GM18951 (cell line): Measurements from ENCODE around the gene CECR2.

Experiments used
- POLR2A ChIP-seq: IDR thresholded peaks from 4 replicates; pipeline ENCODE4 v1.6.1; 2011; ENCODE audit warnings: mild to moderate bottlenecking; ENCODE audit not compliant: insufficient read length, insufficient read depth; ENCODE audit errors: extremely low read depth
- in situ Hi-C: fragments of 300-500 bp; cut with MboI; formaldehyde crosslinking; loops from one replicate; pipeline ENCODE4 v1.12.0; 2022; ENCODE audit warnings: low sequenced_read_pairs, mixed read lengths, inconsistent platforms; ENCODE audit not compliant: unreplicated experiment

CECR2 gene

GRCh38 chr22:17566776-17567175 lies 197.5 kb downstream of the CECR2 start:
- no peak for TF ChIP-seq POLR2A
- in situ Hi-C loops: no loop called here

- in situ Hi-C loops: no loop called here
- TF ChIP-seq POLR2A: no peak
Observed at GRCh38 chr22:17569971-17570511, 200.8 kb downstream of the CECR2 start.

DNA sequence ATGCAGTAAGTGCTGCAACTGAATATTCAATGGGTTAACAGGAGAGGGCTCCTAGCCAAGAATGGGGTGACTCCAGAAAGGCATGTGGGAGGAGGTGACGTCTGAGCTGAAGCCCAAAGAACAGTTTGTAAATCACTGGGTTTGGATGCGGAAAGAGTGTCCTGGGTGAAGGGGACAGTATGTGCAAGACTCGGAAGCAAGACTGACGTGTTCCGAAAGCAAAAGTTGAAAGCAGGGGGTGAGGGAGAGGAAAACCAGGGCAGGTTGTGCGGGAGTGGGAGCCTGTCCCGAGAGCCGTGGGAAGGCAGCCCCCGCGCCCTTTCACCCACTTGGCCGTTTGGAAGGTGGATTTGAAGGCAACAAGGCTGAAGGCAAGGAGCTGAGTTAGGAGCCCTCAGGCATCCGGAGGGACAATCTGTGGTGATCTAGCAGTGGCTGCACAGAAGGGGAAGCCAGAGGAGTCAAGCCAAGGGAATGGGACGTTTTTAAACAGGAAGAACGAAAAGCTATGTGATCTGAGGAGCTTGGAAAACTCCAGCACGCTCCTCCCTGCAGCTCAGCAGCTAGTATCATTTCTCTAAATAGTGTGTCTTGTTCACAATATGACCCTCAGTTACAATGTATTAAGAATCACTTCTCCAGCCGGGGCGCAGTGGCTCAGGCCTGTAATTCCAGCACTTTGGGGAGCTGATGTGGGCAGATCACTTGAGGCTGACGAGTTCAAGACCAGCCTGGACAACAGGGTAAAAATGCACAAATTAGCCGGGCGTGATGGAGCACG lies 201.8 kb downstream of the CECR2 start:
- TF ChIP-seq POLR2A: no peak
- in situ Hi-C loops: no loop called here

GRCh38 chr22:17575151-17575550 lies 205.9 kb downstream of the CECR2 start:
- in situ Hi-C loops: no loop called here
- no peak for TF ChIP-seq POLR2A

DNA sequence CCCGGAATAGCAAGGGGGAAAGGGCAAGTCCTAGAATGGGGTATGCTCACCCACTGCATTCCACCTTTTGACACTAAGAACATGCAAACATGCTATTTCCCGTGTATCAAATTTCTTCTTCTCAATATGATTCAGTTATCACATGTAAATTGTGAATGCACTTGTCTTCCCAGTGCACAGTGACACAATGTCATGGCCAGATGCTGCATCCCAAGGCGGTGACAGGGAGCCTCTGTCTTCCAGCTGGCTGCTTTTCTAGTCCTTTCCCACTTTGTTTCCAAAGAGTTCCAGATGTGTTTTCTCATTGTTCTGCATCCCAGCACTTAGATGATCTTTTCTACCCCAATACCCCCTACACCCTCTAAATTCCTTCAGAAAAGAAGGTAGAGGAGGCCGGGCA lies 206.4 kb downstream of the CECR2 start:
- in situ Hi-C loops: no loop called here

GRCh38 chr22:17576470-17576869 lies 207.2 kb downstream of the CECR2 start:
- no peak for TF ChIP-seq POLR2A
- in situ Hi-C loops: no loop called here

More for the DNA sequence above, 206.4 kb downstream of the CECR2 start:
- no peak for TF ChIP-seq POLR2A

DNA sequence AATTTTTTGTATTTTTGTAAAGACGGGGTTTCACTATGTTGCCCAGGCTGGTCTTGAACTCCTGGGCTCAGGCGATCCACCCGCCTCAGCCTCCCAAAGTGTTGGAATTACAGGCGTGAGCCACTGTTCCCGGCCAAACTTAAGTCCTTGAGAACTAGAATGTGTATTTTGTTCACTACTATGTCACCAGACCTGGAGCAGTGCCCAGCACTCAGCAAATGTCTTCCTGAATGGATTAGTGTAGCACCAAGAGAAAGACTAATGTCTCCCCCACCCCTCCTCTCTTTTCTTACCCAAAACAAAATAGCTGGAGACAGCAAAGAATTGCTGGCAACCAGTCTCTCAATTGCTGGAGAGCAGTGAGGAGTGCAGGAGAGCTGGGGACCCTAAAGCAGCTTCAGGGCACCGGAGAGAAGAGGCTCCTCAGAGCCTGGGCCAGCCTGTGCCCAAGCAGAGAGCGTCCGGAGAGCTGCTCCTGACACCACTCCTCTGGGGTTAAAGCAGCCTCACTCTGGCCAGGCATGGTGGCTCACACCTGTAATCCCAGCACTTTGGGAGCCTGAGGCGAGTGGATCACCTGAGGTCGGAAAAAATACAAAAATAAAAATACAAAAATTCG lies 209.0 kb downstream of the CECR2 start:
- no peak for TF ChIP-seq POLR2A
- in situ Hi-C loops: no loop called here

- no peak for TF ChIP-seq POLR2A
- in situ Hi-C loops: no loop called here
Observed at GRCh38 chr22:17579535-17579981, 210.3 kb downstream of the CECR2 start.

DNA sequence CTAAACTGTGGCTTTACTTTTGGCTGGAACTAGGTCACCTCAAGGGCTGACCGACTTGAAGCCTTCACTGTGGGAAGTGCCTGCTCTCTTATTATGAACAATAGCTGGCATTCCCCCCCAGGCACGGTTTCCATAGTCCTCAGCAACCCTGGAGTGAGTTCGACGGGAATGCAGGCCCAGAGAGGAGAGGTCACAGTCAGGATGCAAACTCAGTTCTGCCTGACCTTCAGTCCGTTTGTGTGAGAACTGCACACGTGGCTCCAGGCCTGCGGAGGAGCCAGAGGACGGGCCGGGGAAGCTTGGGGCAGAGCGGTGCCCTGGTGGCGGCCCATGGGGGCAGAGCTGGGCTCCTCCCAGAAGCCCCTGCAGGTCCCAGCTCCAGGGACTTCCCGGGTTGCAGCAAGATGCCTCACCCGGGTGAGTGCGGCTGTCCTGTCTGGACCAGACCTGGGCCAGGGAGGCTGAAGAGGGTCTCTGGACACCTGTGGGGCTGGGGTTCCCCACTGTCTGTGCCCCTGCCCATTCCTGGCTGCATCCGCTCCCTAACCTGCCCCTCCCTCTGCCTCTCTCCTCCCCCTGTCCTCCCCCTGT lies 211.3 kb downstream of the CECR2 start:
- TF ChIP-seq POLR2A: no peak
- in situ Hi-C loops: no loop called here

- in situ Hi-C loops: no loop called here
- TF ChIP-seq POLR2A: no peak
Observed at GRCh38 chr22:17581056-17581455, 211.8 kb downstream of the CECR2 start.

DNA sequence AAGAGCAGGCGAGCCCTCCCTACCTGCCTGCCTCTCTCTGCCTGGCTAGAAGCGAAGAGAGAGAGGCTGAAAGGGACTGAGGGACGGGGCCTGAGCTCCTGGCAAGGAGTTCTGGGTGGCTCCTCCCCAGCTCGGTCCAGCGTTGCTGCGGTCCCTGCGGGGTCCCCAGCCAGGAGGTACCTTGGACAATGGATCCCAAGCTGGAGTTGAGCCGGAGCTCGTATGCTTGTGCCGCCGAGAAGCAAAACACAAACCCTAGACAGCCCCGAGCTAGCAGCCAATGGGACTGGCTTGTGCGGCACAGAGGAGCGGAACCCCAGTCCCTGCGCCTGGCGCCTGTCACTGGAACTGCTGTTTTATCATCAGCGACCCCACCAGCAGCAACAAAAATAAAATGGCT lies 212.4 kb downstream of the CECR2 start:
- in situ Hi-C loops: no loop called here

GRCh38 chr22:17583151-17583550 lies 213.9 kb downstream of the CECR2 start:
- no peak for TF ChIP-seq POLR2A
- in situ Hi-C loops: no loop called here

More for the DNA sequence above, 212.4 kb downstream of the CECR2 start:
- no peak for TF ChIP-seq POLR2A

DNA sequence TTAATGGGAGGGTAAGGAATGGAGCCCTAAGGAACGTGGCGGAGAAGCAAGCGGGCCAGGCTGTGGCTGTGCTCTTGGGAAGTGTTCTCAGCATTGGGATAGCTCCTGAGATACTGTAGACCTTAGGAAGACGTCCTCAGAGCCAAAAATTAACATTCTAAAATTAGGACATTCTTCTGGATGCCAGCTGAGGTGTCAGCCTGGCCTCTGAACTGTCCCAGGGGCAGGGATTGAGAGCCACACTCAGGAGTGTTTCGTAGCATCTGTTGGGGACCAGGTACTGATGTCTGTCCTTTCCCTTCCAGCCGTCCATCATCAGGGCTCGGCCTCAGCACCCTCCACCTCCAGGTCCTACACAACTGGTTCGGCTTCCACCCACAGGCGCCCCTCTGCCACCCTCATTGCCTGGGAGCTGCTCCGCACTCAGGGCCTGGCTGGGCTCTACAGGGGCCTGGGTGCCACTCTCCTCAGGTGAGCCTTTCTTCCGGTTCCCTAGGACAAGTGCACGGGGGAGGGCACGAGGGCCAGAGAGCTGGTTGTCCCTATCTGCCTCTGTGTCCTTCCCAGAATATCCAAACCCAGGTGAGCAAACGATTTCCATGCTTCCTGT lies 217.7 kb downstream of the CECR2 start:
- TF ChIP-seq POLR2A: no peak
- in situ Hi-C loops: no loop called here
